Measurements from ENCODE around the gene TOGARAM2.
A peak's percentile ranks its signal among the peaks of the same experiment; 100 is the strongest.

TOGARAM2 gene

DNA sequence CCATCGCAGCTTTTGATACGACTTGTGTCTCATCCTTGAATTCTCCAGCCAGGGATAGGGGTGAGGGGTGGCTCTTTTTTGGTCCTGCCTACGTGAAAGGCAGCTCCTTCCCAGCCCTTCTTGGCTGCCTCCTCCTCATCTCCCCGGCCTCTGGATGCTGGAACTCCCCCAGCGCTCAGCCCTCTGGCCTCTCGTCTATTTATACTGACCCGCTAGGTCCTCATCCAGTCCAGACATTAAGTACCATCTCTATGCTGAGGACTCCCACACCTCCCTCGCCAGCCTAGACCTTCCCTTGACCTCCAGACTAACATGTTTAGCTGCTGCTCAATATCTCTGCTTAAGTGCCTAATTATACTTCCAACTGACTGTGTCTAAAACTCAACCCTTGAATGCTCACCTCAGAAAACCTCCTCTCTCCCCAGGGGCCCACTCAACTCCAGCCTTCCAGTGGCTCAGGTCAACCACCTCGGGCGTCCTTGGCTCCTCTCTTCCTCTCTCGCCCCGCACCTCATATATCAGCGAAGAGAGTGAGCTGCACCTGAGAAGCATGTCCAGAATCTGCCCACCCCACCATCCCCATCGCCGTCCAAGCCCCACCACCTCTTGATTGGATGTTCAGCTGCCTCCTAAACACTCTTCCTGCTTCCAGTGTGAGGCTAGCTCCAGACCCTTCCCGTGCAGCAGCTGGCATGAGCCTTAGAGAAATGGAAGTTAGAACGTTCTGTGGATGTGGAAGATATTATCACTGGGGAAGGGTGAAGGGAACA, 34.8 kb downstream of the TOGARAM2 start:
- Histone ChIP-seq H3K4me3 (ENCODE audit: low read length) (peak overlapping the region; percentile 19), H3K36me3 (ENCODE audit: control insufficient read depth, insufficient read depth, low read length) (no peaks in the 10 kb centered on the region), H3K27me3 (ENCODE audit: control insufficient read depth, insufficient read depth, low read length) (peaks cover 16% of the 10 kb centered on the region), H3K4me1 (ENCODE audit: control insufficient read depth, insufficient read depth, low read length) (peaks cover 19% of the 10 kb centered on the region), H3K9ac (ENCODE audit: low read length) (no peak overlapping the region), H3K9me3 (ENCODE audit: control insufficient read depth, low read length) (no peaks in the 10 kb centered on the region)

- H3K9me3 ChIP-seq (ENCODE audit: control insufficient read depth, low read length) = no peaks in the 10 kb centered on the region
- H3K4me3 ChIP-seq (ENCODE audit: low read length) = no peak overlapping the region
- peaks cover 12% of the 10 kb centered on the region for H3K27me3 ChIP-seq (ENCODE audit: control insufficient read depth, insufficient read depth, low read length)
- no peak overlapping the region for H3K9ac ChIP-seq (ENCODE audit: low read length)
- H3K4me1 ChIP-seq (ENCODE audit: control insufficient read depth, insufficient read depth, low read length) = peaks cover 14% of the 10 kb centered on the region
- no peaks in the 10 kb centered on the region for H3K36me3 ChIP-seq (ENCODE audit: control insufficient read depth, insufficient read depth, low read length)
These were observed 35.4 kb downstream of the TOGARAM2 start for GRCh38 chr2:29016504-29016903.

DNA sequence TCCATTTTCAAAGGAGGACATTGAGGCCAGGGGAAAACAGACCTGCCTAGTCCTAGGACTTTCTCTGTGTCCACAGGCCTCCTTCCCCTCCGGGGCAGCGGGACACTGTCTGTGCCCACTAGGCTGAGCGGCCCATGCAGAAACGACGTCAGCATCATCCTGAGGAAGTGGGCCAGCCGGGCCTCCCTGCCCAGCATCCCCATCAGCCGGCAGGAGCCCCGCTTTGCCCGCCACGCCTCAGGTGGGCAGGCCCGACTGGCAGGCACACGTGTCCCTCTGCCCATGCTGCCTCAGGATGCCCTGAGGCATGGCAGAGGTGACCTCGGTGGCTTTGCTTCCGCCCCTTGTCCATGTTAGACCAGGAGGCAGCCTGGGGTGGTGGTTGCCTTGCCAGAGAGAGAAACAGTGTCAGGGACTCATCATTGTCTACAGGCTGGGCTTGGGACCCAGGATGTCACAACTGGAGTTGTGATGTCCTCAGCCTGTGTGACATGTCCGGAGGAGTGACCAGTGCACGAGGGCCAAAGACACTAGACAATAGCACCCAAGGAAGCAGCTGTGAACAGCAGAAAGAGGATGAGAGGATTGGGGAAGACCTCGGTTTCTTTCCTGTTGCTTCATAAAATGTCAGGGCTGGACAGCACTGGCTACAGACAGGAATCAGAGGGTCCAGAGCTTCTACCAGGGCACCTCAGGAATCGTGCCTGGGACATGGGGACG, 36.8 kb downstream of the TOGARAM2 start:
- Histone ChIP-seq H3K36me3 (ENCODE audit: control insufficient read depth, insufficient read depth, low read length) (no peaks in the 10 kb centered on the region), H3K9ac (ENCODE audit: low read length) (no peak overlapping the region), H3K4me3 (ENCODE audit: low read length) (no peak overlapping the region), H3K9me3 (ENCODE audit: control insufficient read depth, low read length) (no peaks in the 10 kb centered on the region), H3K27me3 (ENCODE audit: control insufficient read depth, insufficient read depth, low read length) (no peaks in the 10 kb centered on the region), H3K4me1 (ENCODE audit: control insufficient read depth, insufficient read depth, low read length) (peaks cover 5% of the 10 kb centered on the region)

DNA sequence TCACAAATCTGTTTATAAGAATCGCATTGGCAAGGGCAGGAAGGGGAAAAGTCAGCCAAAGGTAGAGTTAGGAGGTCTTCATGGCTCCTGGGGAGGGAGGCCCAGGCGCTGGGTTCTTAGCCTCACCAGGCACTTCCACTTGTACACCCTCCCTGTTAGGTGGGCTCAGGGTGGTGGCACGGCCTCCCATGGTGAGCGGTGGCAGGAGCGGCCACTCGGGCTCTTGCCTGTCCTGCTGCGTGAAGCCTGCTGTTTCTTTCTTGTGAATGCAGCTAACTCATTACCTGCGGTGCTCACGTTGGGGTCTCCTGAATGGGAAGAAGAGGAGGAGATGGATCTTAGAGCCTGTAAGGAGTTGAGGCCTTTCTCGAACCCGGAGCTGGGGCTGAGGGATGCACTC, 40.8 kb downstream of the TOGARAM2 start:
- no peak overlapping the region for H3K4me3 ChIP-seq (ENCODE audit: low read length)
- H3K36me3 ChIP-seq (ENCODE audit: control insufficient read depth, insufficient read depth, low read length) = no peaks in the 10 kb centered on the region
- H3K27me3 ChIP-seq (ENCODE audit: control insufficient read depth, insufficient read depth, low read length) = no peaks in the 10 kb centered on the region
- no peaks in the 10 kb centered on the region for H3K9me3 ChIP-seq (ENCODE audit: control insufficient read depth, low read length)
- no peak overlapping the region for H3K9ac ChIP-seq (ENCODE audit: low read length)
- no peaks in the 10 kb centered on the region for H3K4me1 ChIP-seq (ENCODE audit: control insufficient read depth, insufficient read depth, low read length)

DNA sequence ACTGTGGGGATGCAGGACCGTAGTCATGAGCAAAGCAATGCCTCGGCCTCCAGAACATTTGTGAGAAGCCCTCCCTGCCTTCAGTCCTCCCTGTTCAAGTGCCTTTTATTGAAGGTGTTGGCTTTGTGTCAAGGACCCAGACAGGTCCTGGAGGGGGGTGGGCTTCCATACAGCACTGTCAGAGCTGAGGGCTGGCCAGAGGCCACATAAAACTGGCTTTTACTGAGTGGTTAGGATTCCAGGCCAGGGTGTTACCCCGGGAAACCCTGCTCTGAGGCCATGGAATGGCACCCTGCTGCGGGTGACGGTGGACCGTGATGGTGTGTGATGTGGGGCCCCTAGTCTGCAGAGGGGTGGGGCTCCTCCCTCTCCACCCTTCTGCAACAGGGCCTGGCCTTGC, 41.6 kb downstream of the TOGARAM2 start:
- H3K9ac ChIP-seq (ENCODE audit: low read length) = no peak overlapping the region
- no peaks in the 10 kb centered on the region for H3K4me1 ChIP-seq (ENCODE audit: control insufficient read depth, insufficient read depth, low read length)
- H3K27me3 ChIP-seq (ENCODE audit: control insufficient read depth, insufficient read depth, low read length) = no peaks in the 10 kb centered on the region
- H3K9me3 ChIP-seq (ENCODE audit: control insufficient read depth, low read length) = no peaks in the 10 kb centered on the region
- H3K36me3 ChIP-seq (ENCODE audit: control insufficient read depth, insufficient read depth, low read length) = no peaks in the 10 kb centered on the region
- H3K4me3 ChIP-seq (ENCODE audit: low read length) = no peak overlapping the region

GRCh38 chr2:29023188-29023587, 42.1 kb downstream of the TOGARAM2 start:
- Histone ChIP-seq H3K27me3 (ENCODE audit: control insufficient read depth, insufficient read depth, low read length) (no peaks in the 10 kb centered on the region), H3K9ac (ENCODE audit: low read length) (no peak overlapping the region), H3K4me3 (ENCODE audit: low read length) (no peak overlapping the region), H3K9me3 (ENCODE audit: control insufficient read depth, low read length) (no peaks in the 10 kb centered on the region), H3K36me3 (ENCODE audit: control insufficient read depth, insufficient read depth, low read length) (no peaks in the 10 kb centered on the region), H3K4me1 (ENCODE audit: control insufficient read depth, insufficient read depth, low read length) (no peaks in the 10 kb centered on the region)

DNA sequence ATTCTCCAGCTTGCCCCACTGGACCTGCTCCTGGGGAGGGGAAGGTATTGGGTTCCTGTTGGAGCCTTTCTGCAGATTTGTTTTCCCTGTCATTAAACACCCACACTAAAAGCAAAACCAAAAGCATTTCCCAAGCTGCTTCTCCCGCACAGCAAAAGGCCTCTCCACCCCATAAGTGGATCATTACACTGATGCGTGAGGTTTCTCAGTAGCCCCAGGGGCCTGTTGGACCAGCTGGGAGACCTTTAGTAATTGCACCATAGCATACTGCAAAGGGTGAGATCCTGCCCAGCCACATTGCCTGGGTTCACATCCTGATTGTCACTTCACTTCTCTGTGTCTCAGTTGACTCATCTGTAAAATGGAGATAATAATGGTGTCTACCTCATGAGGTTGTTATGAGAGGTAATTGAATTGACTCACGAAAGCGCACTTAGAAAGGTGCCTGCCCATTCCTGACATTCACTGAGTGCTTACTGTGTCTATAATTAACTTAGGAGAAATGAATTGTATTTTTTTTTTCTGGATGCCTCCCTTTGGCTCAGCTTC, 43.9 kb downstream of the TOGARAM2 start:
- Histone ChIP-seq H3K9me3 (ENCODE audit: control insufficient read depth, low read length) (no peaks in the 10 kb centered on the region), H3K4me1 (ENCODE audit: control insufficient read depth, insufficient read depth, low read length) (no peaks in the 10 kb centered on the region)

DNA sequence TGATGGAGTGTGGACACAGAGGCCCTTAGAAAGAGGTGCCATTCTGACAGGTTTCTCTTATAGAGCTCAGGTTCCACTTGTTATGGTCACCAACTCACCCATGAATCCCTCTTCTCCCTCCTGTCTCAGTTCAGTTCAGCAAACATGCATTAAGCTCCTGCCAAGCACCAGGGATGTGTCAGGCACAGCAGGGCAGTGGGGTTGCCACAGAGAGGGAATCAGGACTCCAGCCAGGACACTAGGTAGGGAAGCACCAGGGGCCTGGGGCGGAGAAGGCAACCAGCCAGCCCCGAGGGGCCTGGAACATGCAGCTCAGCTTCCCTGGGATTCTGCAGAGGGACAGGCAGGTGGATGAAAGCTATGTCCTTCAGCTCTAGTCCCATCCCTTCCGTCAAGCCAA, 44.6 kb downstream of the TOGARAM2 start:
- no peaks in the 10 kb centered on the region for H3K4me1 ChIP-seq (ENCODE audit: control insufficient read depth, insufficient read depth, low read length)
- H3K9ac ChIP-seq (ENCODE audit: low read length) = no peak overlapping the region
- no peaks in the 10 kb centered on the region for H3K27me3 ChIP-seq (ENCODE audit: control insufficient read depth, insufficient read depth, low read length)
- no peaks in the 10 kb centered on the region for H3K36me3 ChIP-seq (ENCODE audit: control insufficient read depth, insufficient read depth, low read length)
- H3K9me3 ChIP-seq (ENCODE audit: control insufficient read depth, low read length) = no peaks in the 10 kb centered on the region
- no peak overlapping the region for H3K4me3 ChIP-seq (ENCODE audit: low read length)

More for the DNA sequence above, 43.9 kb downstream of the TOGARAM2 start:
- Histone ChIP-seq H3K36me3 (ENCODE audit: control insufficient read depth, insufficient read depth, low read length) (no peaks in the 10 kb centered on the region), H3K4me3 (ENCODE audit: low read length) (no peak overlapping the region), H3K9ac (ENCODE audit: low read length) (no peak overlapping the region), H3K27me3 (ENCODE audit: control insufficient read depth, insufficient read depth, low read length) (no peaks in the 10 kb centered on the region)

DNA sequence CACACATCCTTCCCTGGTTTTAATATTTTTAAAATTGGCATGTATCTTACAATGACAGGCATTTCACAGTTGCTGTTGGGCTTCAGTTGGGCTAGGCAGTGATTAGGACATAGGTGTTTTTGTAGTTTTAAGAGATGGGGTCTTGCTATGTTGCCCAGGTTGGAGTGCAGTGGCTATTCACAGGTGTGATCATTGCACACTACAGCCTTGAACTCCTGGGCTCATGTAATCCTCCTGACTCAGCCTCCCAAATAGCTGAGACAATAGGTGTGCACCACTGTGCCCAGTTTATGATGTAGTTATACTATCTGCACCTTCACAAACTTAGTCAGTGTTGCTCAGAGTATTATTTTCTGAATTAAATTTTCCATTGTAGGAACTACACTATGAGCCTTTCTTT, 49.9 kb downstream of the TOGARAM2 start:
- Histone ChIP-seq H3K9me3 (ENCODE audit: control insufficient read depth, low read length) (no peaks in the 10 kb centered on the region), H3K4me1 (ENCODE audit: control insufficient read depth, insufficient read depth, low read length) (no peaks in the 10 kb centered on the region), H3K27me3 (ENCODE audit: control insufficient read depth, insufficient read depth, low read length) (no peaks in the 10 kb centered on the region), H3K9ac (ENCODE audit: low read length) (no peak overlapping the region), H3K36me3 (ENCODE audit: control insufficient read depth, insufficient read depth, low read length) (no peaks in the 10 kb centered on the region), H3K4me3 (ENCODE audit: low read length) (no peak overlapping the region)

- no peaks in the 10 kb centered on the region for H3K27me3 ChIP-seq (ENCODE audit: control insufficient read depth, insufficient read depth, low read length)
- H3K9me3 ChIP-seq (ENCODE audit: control insufficient read depth, low read length) = no peaks in the 10 kb centered on the region
- H3K4me1 ChIP-seq (ENCODE audit: control insufficient read depth, insufficient read depth, low read length) = no peaks in the 10 kb centered on the region
- no peak overlapping the region for H3K9ac ChIP-seq (ENCODE audit: low read length)
- H3K36me3 ChIP-seq (ENCODE audit: control insufficient read depth, insufficient read depth, low read length) = no peaks in the 10 kb centered on the region
- no peak overlapping the region for H3K4me3 ChIP-seq (ENCODE audit: low read length)
These were observed 51.1 kb downstream of the TOGARAM2 start for GRCh38 chr2:29032189-29032588.

- H3K36me3 ChIP-seq (ENCODE audit: control insufficient read depth, insufficient read depth, low read length) = no peaks in the 10 kb centered on the region
- no peaks in the 10 kb centered on the region for H3K9me3 ChIP-seq (ENCODE audit: control insufficient read depth, low read length)
- H3K27me3 ChIP-seq (ENCODE audit: control insufficient read depth, insufficient read depth, low read length) = no peaks in the 10 kb centered on the region
- no peaks in the 10 kb centered on the region for H3K4me1 ChIP-seq (ENCODE audit: control insufficient read depth, insufficient read depth, low read length)
- H3K4me3 ChIP-seq (ENCODE audit: low read length) = no peak overlapping the region
- no peak overlapping the region for H3K9ac ChIP-seq (ENCODE audit: low read length)
These were observed 52.1 kb downstream of the TOGARAM2 start for GRCh38 chr2:29033172-29033571.

- no peak overlapping the region for H3K9ac ChIP-seq (ENCODE audit: low read length)
- no peaks in the 10 kb centered on the region for H3K36me3 ChIP-seq (ENCODE audit: control insufficient read depth, insufficient read depth, low read length)
- no peaks in the 10 kb centered on the region for H3K27me3 ChIP-seq (ENCODE audit: control insufficient read depth, insufficient read depth, low read length)
- no peaks in the 10 kb centered on the region for H3K4me1 ChIP-seq (ENCODE audit: control insufficient read depth, insufficient read depth, low read length)
- H3K9me3 ChIP-seq (ENCODE audit: control insufficient read depth, low read length) = no peaks in the 10 kb centered on the region
- H3K4me3 ChIP-seq (ENCODE audit: low read length) = no peak overlapping the region
These were observed 52.6 kb downstream of the TOGARAM2 start for GRCh38 chr2:29033656-29034055.

All from mucosa of stomach (tissue), 1 donor.